Smooth muscle cell (in vitro differentiated cells): ENCODE results near the gene PPP1R36. TPM values are rescaled to one million over a fixed set of nuclear protein-coding genes. Genes with fewer than 3 reads are reported as not detected.
"Not testable (repeated sequence)": the region's sequence is repeated elsewhere in the genome, so short reads cannot be mapped to it uniquely, and the experiment has no call there.

ENCODE experiments used
- DNase-seq: peaks from one replicate; lab custom pipeline; 2025; ENCODE audit not compliant: unreplicated experiment; lab: John Stamatoyannopoulos, UW
- H2AFZ ChIP-seq: fragments of 200-600 bp; sonication (generic); 2 replicates; pipeline ENCODE4 v1.6.0; 2016; ENCODE audit warnings: antibody characterized with exemption, low read depth, mild to moderate bottlenecking
- H3F3A ChIP-seq: fragments of 200-600 bp; sonication (generic); 2 replicates; pipeline ENCODE4 v1.6.0; 2017; ENCODE audit warnings: antibody characterized with exemption, low read depth
- H3K27ac ChIP-seq: fragments of 200-600 bp; sonication (generic); 2 replicates; pipeline ENCODE4 v1.5.1; 2016; ENCODE audit warnings: low read depth, mild to moderate bottlenecking
- H3K27me3 ChIP-seq: fragments of 200-600 bp; sonication (generic); 2 replicates; pipeline ENCODE4 v1.6.1; 2016; ENCODE audit warnings: low read depth, mild to moderate bottlenecking
- H3K36me3 ChIP-seq: fragments of 200-600 bp; sonication (generic); 2 replicates; pipeline ENCODE4 v1.5.1; 2016; ENCODE audit warnings: low read depth
- H3K4me1 ChIP-seq: fragments of 200-600 bp; sonication (generic); 2 replicates; pipeline ENCODE4 v1.5.1; 2016; ENCODE audit warnings: low read depth
- H3K4me2 ChIP-seq: fragments of 200-600 bp; sonication (generic); 2 replicates; pipeline ENCODE4 v1.6.0; 2016; ENCODE audit warnings: mild to moderate bottlenecking
- H3K4me3 ChIP-seq: fragments of 200-600 bp; sonication (generic); 2 replicates; pipeline ENCODE4 v1.5.1; 2016; ENCODE audit warnings: mild to moderate bottlenecking
- H3K79me2 ChIP-seq: fragments of 200-600 bp; sonication (generic); 2 replicates; pipeline ENCODE4 v1.6.0; 2016; ENCODE audit warnings: low read depth, mild to moderate bottlenecking
- H3K9ac ChIP-seq: fragments of 200-600 bp; sonication (generic); 2 replicates; pipeline ENCODE4 v1.6.0; 2016; ENCODE audit warnings: low read depth
- H3K9me3 ChIP-seq: fragments of 200-600 bp; sonication (generic); replicated peaks from 2 replicates; pipeline ENCODE4 v1.5.1; 2016; ENCODE audit warnings: low read depth
- H4K20me1 ChIP-seq: fragments of 200-600 bp; sonication (generic); 2 replicates; pipeline ENCODE4 v1.6.0; 2016; ENCODE audit warnings: low read depth
- CTCF ChIP-seq: fragments of 200-600 bp; sonication (generic); IDR thresholded peaks from 2 replicates; pipeline ENCODE4 v1.5.1; 2017; ENCODE audit warnings: borderline replicate concordance, mild to moderate bottlenecking, antibody characterized with exemption; ENCODE audit not compliant: insufficient read depth, poor library complexity, severe bottlenecking
- WGBS: methylation state at CpG from one replicate; pipeline ENCODE4 v1.1.7; 2016; ENCODE audit warnings: low lambda C conversion rate; 5-methylcytosine and 5-hydroxymethylcytosine counted together
- polyA plus RNA-seq: library from polyadenylated mRNA; unstranded; fragments of >200 nt; fragmentation: Nextera tagmentation; extraction: Ambion mirVana; gene quantifications from 2 replicates; pipeline ENCODE4 v1.2.1, GENCODE V29; 2016
- total RNA-seq: library from RNA; depleted of rRNA; stranded (reverse); fragments of >200 nt; gene quantifications from 2 replicates; pipeline ENCODE4 v1.2.3, GENCODE V29; 2014

PPP1R36 gene
- total and polyA plus RNA-seq, 2 experiments from 2014 or later, result 1.9 to 2.2 TPM

GRCh38 chr14:64628940-64629408 lies 79.2 kb downstream of the PPP1R36 start:
- H3K9me3 ChIP-seq, result no peaks in the 10 kb centered on the region
- H3K27me3 ChIP-seq, result no peaks in the 10 kb centered on the region
- H3K79me2 ChIP-seq, result no peaks in the 10 kb centered on the region
- TF ChIP-seq CTCF, result no peak
- H3K36me3 ChIP-seq, result no peaks in the 10 kb centered on the region
- H3K9ac ChIP-seq, result peak overlapping the region; percentile 82
- no peaks in the 10 kb centered on the region for H4K20me1 ChIP-seq
- H3F3A ChIP-seq, result peaks cover 17% of the 10 kb centered on the region
- H2AFZ ChIP-seq, result peak overlapping the region; percentile 56
- peak; percentile 21 for DNase-seq
- H3K4me2 ChIP-seq, result peak overlapping the region; percentile 56
- peak overlapping the region; percentile 95 for H3K27ac ChIP-seq
- peaks cover 6% of the 10 kb centered on the region for H3K4me1 ChIP-seq
- no peak overlapping the region for H3K4me3 ChIP-seq
- 11% methylated on average over 7 of the region's 7 CpGs for WGBS

GRCh38 chr14:64630778-64631177 lies 81.0 kb downstream of the PPP1R36 start:
- no peaks in the 10 kb centered on the region for H4K20me1 ChIP-seq
- H3K4me3 ChIP-seq, result no peak overlapping the region
- no peak overlapping the region for H3K9ac ChIP-seq
- no peak overlapping the region for H3K4me2 ChIP-seq
- no peaks in the 10 kb centered on the region for H3K27me3 ChIP-seq
- WGBS, result 97% methylated on average over 1 of the region's 1 CpG
- H3K27ac ChIP-seq, result no peak overlapping the region
- peaks cover 6% of the 10 kb centered on the region for H3K4me1 ChIP-seq
- no peak for DNase-seq
- no peaks in the 10 kb centered on the region for H3K79me2 ChIP-seq
- TF ChIP-seq CTCF, result no peak
- no peak overlapping the region for H2AFZ ChIP-seq
- H3K36me3 ChIP-seq, result no peaks in the 10 kb centered on the region
- peaks cover 17% of the 10 kb centered on the region for H3F3A ChIP-seq
- no peaks in the 10 kb centered on the region for H3K9me3 ChIP-seq

GRCh38 chr14:64631222-64631621 lies 81.5 kb downstream of the PPP1R36 start:
- 96% methylated on average over 3 of the region's 3 CpGs for WGBS
- peaks cover 17% of the 10 kb centered on the region for H3F3A ChIP-seq
- H3K9ac ChIP-seq, DNase-seq, H3K27ac ChIP-seq, H3K36me3 ChIP-seq, H3K4me3 ChIP-seq, H3K27me3 ChIP-seq, H2AFZ ChIP-seq, H4K20me1 ChIP-seq, H3K79me2 ChIP-seq, H3K4me2 ChIP-seq, H3K4me1 ChIP-seq, H3K9me3 ChIP-seq: not testable (repeated sequence)

- Histone ChIP-seq H3K27ac (peak overlapping the region; percentile 23), H3K36me3 (no peaks in the 10 kb centered on the region), H3K27me3 (no peaks in the 10 kb centered on the region), H3K79me2 (no peaks in the 10 kb centered on the region), H3F3A (peaks cover 17% of the 10 kb centered on the region), H3K4me1 (peaks cover 6% of the 10 kb centered on the region), H4K20me1 (no peaks in the 10 kb centered on the region), H3K9ac (peak overlapping the region; percentile 27), H3K4me3 (no peak overlapping the region), H3K9me3 (no peaks in the 10 kb centered on the region), H2AFZ (no peak overlapping the region), H3K4me2 (no peak overlapping the region)
- WGBS, result 75% methylated on average over 5 of the region's 5 CpGs
- DNase-seq, result no peak
- no peak for TF ChIP-seq CTCF
These were observed 82.3 kb downstream of the PPP1R36 start for GRCh38 chr14:64632056-64632455.
